Stimulated activated CD4-positive, alpha-beta T cell treated with anti-CD3 and anti-CD28 coated beads, Interleukin-2, amount 100 ng/mL, for 48 hours (primary cell): Measurements from ENCODE around the gene DUSP1.
A peak's percentile ranks its signal among the peaks of the same experiment; 100 is the strongest.
"Not testable (repeated sequence)": the region's sequence is repeated elsewhere in the genome, so short reads cannot be mapped to it uniquely, and the experiment has no call there.

Experiments used
- DNase-seq, 2 donors: peaks; one replicate each; pipeline ENCODE4 v3.0.0-alpha.2; 2020

Gene DUSP1, protein sequence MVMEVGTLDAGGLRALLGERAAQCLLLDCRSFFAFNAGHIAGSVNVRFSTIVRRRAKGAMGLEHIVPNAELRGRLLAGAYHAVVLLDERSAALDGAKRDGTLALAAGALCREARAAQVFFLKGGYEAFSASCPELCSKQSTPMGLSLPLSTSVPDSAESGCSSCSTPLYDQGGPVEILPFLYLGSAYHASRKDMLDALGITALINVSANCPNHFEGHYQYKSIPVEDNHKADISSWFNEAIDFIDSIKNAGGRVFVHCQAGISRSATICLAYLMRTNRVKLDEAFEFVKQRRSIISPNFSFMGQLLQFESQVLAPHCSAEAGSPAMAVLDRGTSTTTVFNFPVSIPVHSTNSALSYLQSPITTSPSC

DNA sequence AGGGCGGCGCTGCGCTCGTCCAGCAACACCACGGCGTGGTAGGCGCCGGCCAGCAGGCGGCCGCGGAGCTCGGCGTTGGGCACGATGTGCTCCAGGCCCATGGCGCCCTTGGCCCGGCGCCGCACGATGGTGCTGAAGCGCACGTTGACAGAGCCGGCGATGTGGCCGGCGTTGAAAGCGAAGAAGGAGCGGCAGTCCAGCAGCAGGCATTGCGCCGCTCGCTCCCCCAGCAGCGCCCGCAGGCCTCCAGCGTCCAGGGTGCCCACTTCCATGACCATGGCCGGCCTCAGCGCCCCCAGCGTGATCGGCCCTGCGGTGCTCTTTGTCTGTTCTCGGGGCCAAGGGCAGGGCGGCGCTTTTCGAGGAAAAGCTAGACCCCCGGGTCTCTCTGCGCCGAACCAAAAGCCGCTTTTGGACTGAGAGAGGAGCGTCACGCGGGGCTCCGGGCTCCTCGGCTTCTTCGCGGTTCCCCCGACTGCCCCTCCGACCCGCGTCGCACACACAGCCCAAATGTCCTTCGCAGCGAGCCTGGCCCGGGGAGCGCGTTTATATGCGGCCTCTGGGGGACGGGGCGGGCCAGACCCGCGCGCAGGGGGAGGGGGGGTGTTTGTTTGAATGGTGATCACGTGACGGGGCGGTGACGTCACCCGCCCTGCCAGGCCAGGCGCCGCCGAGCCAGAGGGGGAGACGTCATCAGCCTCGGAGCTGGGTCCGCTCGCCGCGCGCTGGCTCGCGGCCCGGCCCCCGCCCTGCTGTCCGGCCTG is at the start of gene DUSP1:
DUSP1 (minus strand) TSS at position 521 of the 764 bp plus-strand sequence; CDS start at position 278, 243 bp downstream.
- DNase-seq: peak; percentile 95 to 97

DNA sequence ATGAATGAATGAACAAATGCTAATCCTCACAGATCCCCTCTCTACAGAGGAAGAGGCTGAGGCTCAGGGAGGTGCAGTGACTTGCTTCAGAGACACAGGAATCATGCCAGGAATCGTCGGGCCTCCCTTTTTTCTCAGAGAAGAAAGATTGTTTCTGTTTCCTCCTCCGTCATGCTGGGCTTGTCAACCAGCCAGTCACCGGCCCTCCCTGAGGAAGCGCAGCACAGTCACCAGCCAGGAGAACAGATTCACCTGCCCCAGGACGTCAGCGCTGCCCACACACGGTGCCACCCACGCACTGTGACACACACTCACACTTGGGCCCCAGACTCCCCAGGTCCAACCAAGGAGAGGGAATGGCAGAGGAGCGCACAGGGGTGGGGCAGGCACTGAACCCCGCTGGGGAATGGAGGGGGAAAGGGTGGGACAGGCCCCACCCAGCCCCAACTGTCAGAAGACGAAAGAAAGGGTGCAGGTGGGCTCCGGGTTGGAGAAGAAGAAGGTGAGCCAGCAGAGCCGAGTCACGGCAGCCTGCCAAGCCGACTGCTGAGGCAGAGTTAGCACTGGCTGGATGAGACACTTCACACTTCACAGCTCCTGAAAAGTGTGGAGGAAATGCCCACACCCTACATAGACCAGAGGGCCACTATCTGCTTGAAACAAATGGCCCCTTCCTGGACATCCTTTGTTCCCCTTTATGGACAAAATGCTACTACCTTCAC is 49.2 kb upstream of the DUSP1 start:
- DNase-seq: peak in 1 of 2 donors; percentile 38

DNA sequence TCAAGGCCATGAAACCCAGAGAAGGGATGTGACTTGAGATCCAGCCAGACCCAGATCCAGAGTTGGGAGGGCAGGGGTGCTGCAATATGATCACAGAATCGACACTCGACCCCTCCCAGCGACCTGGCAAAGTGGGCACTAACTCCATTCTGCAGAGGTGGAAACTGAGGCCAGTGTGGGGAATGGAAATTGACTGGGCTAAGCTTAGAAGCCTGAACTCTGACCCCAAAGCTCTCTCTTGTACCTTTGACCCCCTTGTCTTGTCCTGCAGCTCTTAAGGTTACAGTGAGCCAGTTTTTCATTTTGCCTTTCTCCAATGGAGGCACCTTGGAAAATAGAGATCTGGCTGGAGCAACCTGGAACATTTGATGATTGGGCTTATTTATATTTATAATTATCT is 48.6 kb upstream of the DUSP1 start:
- DNase-seq: no peak

DNA sequence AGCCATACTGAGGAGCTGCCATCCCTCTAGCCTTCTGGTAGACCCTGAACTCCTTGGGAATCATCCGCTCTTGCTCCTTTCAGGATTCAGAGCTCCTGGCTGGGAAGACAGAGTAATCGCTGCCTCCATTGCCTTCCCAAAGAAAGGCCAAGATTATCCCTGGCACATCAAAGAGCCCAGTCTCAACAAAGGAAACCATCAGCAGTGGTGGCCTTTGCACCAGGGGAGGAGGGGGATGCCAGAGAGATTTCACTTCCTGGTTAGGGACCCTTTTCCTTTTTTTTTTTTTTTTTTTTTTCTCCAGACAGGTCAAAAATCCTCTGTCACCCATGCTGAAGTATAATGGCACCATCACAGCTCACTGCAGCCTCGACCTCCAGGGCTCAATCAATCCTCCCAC is 47.1 kb upstream of the DUSP1 start:
- DNase-seq: no peak

DNA sequence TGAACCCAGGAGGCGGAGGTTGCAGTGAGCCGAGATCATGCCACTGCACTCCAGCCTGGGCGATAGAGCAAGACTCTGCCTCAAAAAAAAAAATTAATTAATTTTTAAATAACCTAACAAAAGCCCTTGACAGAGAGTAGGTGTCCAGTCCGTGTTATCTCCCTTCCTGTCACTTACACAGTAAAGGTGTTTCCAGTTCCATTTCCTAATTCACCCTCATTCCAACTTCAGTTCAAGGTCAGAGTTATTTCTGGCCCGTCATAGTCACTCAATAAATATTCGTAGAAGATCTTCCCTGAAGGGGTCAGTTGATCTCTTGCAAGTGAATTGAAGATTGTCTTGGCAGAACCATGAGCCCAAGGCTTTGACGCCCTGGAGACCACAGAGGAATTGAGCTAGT is 46.7 kb upstream of the DUSP1 start:
- DNase-seq: no peak

DNA sequence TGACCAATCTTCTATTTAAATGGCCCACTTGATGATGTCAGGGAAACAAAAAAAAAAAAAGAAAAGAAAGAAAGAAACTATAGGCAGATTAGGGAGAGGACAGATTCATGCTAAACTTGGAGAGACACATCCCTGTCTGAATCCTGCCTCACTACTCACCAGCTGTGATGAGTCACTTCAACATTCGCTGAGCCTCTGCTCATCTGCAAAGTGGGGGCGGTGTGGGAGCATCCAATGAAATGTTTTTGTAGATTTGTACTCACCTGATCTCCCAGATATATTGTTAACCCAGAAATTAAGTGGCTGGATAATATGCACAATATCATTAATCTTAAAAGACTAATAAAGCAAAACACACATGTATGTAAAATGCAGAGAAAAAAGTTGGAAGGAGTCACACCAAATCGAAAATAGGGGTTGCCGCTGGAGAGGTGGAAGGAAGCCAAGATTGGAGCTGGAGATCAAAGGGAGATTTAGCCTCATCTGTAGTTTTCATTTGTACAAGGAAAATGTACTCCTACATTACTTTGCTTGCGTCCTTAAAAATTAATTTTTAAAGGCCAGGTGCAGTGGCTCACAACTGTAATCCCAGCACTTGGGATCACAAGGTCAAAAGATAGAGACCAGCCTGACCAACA is 46.0 kb upstream of the DUSP1 start:
- no peak for DNase-seq

DNA sequence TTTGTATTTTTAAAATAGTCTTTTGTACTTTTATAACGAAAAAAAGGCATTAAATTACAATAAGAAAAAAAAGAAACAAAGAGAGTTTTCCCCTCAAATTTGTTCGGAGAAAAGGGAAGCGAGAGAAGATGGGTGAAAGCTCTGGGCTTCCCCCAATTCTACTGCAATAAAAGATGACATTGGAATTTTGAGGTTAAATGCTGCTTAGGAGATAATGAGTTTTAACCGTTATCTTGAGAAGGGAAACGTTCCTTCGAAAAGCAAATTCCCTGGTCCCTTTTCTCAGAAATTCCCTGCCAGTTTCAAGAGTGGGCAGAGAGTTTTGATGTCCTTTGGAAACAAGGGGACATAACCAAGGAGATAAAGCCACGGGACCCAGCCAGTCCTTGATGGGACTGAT is 44.6 kb upstream of the DUSP1 start:
- no peak for DNase-seq

DNA sequence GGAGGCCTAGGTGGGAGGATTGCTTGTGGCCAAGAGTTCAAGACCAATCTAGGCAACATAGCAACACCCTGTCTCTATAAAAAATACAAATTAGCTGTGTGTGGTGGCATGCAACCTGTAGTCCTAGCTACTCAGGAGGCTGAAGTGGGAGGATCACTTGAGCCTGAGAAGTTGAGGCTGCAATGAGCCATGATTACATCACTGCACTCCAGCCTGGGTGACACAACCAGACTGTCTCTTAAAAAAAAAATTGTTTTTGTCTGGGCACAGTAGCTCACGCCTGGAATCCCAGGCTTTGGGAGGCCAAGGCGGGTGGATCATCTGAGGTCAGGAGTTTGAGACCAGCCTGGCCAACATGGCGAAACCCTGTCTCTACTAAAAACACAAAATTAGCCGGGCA is 40.0 kb upstream of the DUSP1 start:
- not testable (repeated sequence) for DNase-seq

DNA sequence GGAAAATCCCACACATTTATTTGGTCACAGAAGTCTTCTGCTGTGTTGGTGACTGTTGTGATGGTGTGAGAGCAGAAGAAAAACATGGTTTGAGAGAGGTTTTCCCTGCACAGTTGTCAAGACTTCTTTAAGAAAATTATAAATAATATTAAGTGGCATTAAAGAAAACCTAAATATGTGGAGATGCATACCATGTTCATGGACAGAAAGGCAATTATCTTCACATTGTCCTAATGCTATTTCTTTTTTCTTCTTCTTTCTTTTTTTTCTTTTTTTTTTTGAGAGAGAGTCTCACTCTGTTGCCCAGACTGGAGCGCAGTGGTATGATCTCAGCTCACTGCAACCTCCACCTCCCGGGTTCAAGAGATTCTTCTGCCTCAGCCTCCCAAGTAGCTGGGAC is 38.8 kb upstream of the DUSP1 start:
- DNase-seq: no peak

DNA sequence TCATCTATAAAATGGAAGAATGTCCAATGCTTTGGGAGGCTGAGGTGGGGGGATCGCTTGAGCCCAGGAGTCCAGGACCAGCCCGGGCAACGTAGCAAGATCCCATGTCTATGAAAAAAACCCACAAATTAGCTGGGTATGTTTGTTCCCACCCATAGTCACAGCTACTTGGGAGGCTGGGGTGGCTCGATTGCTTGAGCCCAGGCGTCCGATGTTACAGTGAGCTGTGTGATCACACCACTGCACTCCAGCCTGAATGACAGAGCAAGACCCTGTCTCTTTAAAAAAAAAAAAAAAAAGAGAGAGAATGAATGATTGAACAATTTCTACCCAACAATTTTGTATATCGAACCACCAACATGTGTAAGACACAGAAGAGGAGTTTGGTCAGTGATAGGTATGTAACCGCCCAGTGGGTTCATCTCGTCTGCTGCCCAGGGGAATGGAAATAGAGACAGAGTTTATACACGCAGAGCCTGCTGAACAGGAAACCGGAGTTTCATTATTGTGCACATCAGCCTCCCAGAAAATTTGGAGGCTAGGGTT is 36.8 kb upstream of the DUSP1 start:
- DNase-seq: no peak

DNA sequence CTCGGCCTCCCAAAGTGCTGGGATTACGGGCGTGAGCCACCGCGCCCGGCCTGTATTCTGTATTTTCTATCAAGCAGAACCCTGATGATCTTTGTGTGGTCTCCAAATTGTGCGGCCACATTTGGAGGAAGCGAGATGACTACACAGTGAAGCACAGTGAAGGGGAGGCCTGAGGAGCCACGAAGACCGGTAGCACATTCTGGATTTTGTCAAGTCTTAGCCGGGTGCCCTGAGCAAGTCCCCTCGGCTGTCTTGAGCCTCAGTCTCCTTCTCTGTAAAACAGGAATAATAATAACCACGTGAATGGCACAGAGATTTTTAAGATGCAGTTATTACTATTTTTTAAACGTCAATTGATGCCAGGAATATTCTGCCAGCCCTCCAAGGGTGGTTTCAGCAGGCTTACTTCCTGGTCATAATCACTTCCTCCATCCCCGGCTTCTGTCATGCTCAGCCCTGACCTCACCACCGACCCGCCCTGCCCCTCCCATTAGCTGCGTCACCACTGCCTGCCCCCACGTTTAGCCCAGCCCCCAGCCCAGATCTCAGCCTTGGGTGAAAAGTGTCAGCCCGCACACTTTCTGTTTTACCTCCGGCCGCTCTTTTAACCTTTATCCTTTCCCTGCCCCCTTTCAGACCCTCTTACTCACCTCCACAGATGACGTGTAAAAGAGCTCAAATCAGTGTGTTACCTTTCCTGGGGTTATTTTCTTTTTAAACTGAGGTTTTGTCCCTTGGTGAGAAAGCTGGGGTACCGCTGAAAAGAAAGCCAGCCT is 36.1 kb upstream of the DUSP1 start:
- DNase-seq: peak; percentile 87

DNA sequence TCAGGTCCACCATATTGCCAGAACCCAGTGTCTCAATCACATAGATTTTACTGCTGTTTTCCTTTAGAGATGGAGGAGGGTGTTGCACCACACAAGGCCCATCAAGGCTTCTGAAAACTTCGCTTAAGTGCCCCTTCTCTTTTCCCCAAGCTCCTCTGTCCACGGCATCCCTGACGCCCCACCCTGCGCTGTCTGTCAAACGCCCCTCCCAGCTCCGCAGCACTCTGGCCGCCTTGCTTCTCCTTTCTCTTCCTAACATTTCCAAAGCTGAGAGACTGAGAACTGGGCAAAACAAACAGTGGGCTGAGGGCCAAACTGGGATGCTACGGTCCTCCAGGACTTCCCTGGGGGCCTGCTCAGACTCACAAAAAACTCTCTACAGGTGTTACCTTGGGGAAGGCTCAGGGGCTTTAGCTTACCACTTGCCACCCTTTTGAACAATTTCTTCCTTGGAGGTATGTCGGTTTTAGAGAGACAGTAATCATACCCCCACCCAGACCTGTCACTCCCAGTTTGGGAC is 34.8 kb upstream of the DUSP1 start:
- DNase-seq: no peak

DNA sequence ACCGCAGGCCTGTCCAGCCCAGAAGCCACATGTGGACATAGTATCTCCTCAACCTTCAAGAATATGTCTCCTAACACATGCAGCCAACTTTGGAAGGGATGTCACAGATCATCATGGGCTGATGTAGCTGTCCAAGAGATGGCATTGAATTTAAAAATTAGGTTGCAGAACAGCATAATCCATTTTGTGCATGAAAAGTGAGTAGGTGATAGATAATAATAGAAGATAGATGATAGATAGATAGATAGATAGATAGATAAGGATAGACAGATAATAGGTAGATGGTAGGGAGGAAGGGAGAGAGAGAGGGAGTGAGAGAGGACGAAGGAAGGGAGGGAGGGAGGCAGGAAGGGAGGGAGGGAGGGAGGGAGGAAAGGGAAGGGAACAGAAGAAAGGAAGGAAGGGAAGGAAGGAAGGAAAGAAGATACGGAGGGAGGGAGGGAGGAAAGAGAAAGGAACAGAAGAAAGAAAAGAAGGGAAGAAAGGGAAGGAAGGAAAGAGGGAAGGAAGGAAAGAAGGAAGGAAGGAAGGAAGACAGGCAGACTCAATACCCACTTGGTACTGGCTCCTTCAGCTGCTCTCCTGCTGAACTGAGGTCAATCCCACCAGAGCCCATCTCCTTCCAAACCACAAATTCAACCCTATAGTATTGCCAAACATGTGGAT is 34.2 kb upstream of the DUSP1 start:
- no peak for DNase-seq

DNA sequence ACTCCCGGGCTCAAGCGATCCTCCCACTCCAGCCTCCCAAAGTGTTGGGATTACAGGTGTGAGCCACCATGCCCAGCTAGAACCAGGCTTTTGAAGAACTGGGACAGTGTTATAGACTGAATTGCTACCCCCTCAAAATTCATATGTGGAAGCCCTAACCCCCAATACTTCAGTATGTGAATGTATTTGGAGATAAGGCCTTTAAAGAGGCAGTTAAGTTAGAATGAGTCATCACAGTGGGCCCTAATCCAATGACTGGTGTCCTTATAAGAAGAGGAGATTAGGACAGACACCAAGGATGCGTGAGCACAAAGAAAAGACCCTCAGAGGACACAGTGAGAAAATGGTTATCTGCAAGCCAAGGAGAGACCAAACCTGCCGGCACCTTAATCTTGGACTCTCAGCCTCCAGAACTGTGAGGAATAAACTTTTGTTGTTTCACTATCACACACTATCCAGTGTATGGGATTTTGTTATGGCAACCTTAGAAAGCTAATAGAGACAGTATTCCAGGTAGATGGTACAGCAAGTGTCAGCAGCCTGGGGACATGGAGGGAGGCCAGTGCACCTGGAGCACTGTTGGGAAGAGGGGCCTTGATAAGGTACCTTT is 31.7 kb upstream of the DUSP1 start:
- DNase-seq: no peak

DNA sequence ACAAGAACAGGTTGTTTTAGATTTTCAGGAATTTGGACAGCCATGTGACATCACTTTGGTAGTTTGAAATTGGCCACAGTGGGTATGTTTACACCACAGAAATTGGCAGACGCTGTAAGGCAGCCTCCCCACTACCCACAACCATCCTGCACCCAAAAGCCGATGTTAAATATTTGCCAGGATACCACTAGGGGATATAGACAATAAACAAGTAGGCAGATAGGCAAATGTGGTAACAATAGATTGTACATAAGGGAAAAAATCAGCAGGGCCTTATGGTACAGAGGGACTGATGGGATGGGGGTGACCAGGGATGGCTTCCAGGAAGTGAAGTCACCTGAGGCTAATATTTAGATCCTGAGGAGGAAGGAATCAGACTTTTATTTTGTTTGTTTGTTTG is 31.1 kb upstream of the DUSP1 start:
- DNase-seq: no peak

DNA sequence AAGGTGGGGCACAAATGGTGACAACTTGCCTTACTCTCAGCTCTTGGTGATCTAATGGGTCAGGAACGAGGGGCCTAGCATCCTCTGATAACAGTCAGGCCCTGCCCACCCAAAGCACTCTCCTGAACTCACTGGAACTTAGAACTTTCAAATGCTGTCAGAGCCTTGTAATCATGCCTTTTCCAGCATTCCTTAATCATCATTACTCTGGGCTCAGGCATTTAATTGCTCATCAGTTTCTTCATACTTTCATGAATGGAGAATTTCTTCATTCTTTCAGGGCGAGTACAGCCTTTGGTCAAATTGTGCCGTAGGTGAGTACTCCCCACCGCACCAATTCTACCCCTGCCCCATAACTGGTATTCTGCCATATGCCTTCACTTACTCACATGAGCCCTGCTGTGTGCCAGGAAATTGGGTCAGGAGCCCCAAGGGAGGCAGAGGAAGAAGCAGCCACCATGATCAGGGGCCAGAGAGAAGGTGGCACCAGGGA is 30.2 kb upstream of the DUSP1 start:
- no peak for DNase-seq

DNA sequence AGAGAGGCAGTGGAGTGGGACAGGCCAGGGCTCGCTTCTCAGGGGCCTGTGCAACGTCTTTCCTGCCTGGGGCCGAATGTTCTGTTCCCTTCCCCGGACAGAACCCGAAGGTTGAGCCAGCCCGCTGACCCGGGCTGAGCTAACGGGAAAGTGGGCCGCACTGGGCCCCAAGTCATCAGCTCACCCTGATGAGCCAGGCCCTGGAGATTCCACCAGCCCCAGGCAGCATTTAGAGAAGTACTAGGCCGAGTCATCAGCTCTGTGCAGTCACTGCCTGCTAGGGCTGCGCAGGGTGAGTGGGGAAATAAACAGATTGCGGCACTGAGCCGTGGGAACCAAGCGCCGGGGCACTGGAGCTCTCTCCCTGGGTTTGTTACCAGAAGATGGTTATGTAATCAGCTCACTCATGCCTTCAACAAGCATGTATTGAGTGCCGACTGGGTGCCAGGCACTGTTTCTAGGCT is 29.1 kb upstream of the DUSP1 start:
- no peak for DNase-seq

DNA sequence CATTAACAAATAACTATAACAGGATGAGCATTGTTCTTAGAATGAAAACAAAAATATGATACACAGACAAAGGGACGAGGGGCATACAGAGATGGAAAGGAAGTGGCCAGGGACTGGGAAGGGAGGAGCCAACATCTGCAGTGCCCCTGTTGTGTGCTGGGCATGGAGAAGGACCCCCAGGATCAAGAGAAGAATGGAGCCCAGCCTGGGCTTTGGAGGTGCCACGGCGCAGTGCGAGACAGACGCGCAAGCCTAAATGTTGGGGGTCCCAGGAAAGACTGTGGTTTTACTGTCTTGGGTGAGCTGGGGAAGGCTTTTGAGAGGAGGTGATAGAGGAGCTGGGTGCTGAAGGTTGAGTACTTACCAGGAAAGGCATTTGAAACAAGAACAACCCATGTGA is 28.4 kb upstream of the DUSP1 start:
- no peak for DNase-seq

DNA sequence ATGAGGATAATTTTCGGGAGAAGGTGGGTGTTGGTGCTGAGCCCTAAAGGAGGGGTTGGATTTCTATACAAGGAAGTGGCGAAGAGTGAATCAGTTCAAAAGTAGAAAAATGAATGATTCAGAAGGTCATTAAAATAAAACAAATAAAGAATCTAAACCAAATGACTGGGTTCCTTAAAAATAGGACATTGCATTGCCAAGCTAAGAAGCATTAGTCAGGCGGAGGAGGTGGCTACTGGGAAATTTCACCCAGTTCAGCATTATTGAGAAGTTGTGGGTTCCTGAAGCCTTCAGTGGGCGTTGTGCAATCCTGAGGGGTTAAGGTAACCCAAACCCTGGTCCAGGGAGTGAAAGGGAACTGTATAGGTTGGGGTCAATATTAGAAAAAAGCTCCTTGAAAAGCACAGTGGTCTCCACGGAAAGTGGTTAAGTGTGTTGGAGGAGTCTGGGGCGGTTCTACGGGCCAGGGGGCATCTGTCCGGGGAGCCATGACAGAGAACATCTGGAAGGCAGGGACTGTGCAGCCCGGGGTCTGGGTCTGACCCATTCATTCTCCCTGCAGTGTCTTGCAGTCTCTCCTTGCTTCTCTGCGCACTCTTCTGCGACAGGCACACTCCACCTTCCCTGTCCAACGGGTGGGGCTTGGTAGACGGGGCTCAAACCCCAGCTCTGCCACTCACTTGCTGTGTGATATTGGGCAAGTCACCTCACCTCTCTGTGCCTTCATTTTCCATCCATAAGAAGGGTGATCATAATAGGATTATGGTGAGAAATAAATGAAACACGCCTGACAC is 27.6 kb upstream of the DUSP1 start:
- DNase-seq: no peak

DNA sequence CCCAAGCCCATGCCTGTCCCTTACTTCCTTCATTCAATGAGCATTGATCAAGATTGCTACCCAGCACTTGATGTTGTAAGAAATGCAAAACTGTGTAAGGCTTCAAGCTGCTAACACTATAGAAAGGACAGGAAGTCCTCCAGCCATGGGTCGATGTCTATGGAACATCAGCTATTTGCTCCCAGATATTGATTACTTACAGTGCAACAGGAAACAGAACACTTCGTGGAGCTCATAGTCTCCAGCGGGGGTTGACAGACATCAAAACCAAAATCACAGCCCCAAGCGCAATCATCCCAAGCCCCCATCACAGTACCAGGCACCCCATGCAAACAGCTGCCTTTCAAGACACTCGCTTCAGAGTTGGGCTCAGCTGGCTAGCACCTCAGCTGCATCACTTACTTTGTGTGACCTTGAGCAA is 26.8 kb upstream of the DUSP1 start:
- no peak for DNase-seq
